Epithelial cell of esophagus (primary cell): ENCODE results near the gene GSG1L.

ENCODE experiments used
- DNase-seq: peaks from one replicate; pipeline ENCODE4 v3.0.0; 2010; ENCODE audit warnings: low read depth
- H3K4me3 ChIP-seq: 2 replicates; pipeline ENCODE4 v1.5.1; 2011; ENCODE audit warnings: mild to moderate bottlenecking, low read length, control low read depth
- CTCF ChIP-seq: IDR thresholded peaks from 2 replicates; pipeline ENCODE4 v1.5.1; 2011; ENCODE audit warnings: low read depth, mild to moderate bottlenecking, low read length, control low read depth, inconsistent platforms; ENCODE audit not compliant: insufficient read depth; ENCODE audit errors: missing control alignments

The GSG1L gene

GRCh38 chr16:28038409-28038808 lies 25.1 kb downstream of the GSG1L start:
- no peak for TF ChIP-seq CTCF
- H3K4me3 ChIP-seq, result no peak overlapping the region
- DNase-seq, result no peak

GRCh38 chr16:28035866-28036393 lies 27.6 kb downstream of the GSG1L start:
- DNase-seq, result no peak
- no peak for TF ChIP-seq CTCF

GRCh38 chr16:28033870-28034269 lies 29.6 kb downstream of the GSG1L start:
- H3K4me3 ChIP-seq, result no peak overlapping the region
- no peak for DNase-seq
- TF ChIP-seq CTCF, result no peak

More at GRCh38 chr16:28035866-28036393, 27.6 kb downstream of the GSG1L start:
- no peak overlapping the region for H3K4me3 ChIP-seq

GRCh38 chr16:28029387-28030002 lies 34.0 kb downstream of the GSG1L start:
- H3K4me3 ChIP-seq, result no peak overlapping the region
- no peak for TF ChIP-seq CTCF
- no peak for DNase-seq

- no peak for TF ChIP-seq CTCF
- DNase-seq, result no peak
- no peak overlapping the region for H3K4me3 ChIP-seq
Measured at GRCh38 chr16:28027055-28027454, 36.5 kb downstream of the GSG1L start.

GRCh38 chr16:28025631-28026030 lies 37.9 kb downstream of the GSG1L start:
- DNase-seq, result no peak
- no peak for TF ChIP-seq CTCF
- no peak overlapping the region for H3K4me3 ChIP-seq

- no peak for TF ChIP-seq CTCF
- no peak for DNase-seq
- no peak overlapping the region for H3K4me3 ChIP-seq
Measured at GRCh38 chr16:28019218-28019617, 44.3 kb downstream of the GSG1L start.
